AG04450 (cell line): ENCODE data around the gene CPE. TPM values are rescaled to one million over a fixed set of nuclear protein-coding genes. Genes with fewer than 3 reads are reported as not detected.
"Not testable (repeated sequence)": the region's sequence is repeated elsewhere in the genome, so short reads cannot be mapped to it uniquely, and the experiment has no call there.

ENCODE experiments used
- CTCF ChIA-PET: fragments of 300-600, 350-600 bp; formaldehyde crosslinking; extraction: SDS; loops from one replicate; lab custom pipeline; 2022; ENCODE audit warnings: antibody characterized with exemption, inconsistent platforms; lab: Charles Lee
- POLR2A ChIA-PET: fragments of 350-600 bp; formaldehyde crosslinking; extraction: SDS; loops from one replicate; lab custom pipeline; 2021; ENCODE audit warnings: antibody characterized with exemption, inconsistent platforms; lab: Yijun Ruan, JAX
- DNase-seq: peaks from one replicate; pipeline ENCODE4 v3.0.0-alpha.2; 2011; ENCODE audit warnings: low read depth, low spot score
- H3K27ac ChIP-seq: one replicate; pipeline ENCODE4 v1.5.1; 2012; ENCODE audit warnings: low read depth, low read length, control low read depth
- H3K27me3 ChIP-seq: one replicate; pipeline ENCODE4 v1.6.0; 2012; ENCODE audit warnings: low read length; ENCODE audit not compliant: control insufficient read depth, insufficient read depth
- H3K4me3 ChIP-seq: 2 replicates; pipeline ENCODE4 v1.5.1; 2011; ENCODE audit warnings: mild to moderate bottlenecking, low read depth, low read length, control low read depth
- H3K9me3 ChIP-seq: 2 replicates; pipeline ENCODE4 v1.5.1; 2012; ENCODE audit warnings: low read length; ENCODE audit not compliant: control insufficient read depth, insufficient read depth
- CTCF ChIP-seq: IDR thresholded peaks from 2 replicates; pipeline ENCODE4 v1.5.1; 2011; ENCODE audit warnings: low read depth, low read length, control low read depth, inconsistent platforms
- polyA plus RNA-seq: library from polyadenylated mRNA; depleted of rRNA; stranded (reverse); fragments of >200 nt; gene quantifications from 2 replicates; pipeline ENCODE4 v1.2.3, GENCODE V29; 2011

Gene CPE
- polyA plus RNA-seq, 1 experiment = 11.8 TPM

DNA sequence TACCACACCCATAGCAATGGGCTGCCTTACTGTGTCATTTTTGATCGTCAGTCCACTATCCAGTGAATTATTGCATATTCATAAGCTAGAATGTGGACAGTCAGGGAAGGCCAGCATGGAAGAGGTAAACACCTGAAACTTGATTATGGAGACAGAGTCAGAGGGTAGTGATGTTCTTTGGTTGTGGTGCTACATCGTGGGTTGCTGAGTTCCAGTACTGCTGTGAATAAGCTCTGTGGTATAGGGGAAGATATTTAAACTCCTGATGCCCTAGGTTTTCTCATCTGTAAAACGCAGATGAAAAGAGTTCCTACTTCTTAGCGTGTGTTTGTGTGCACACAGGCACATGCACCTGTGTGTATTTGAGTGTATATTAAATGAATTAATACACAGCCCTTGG is 69.9 kb downstream of the CPE start:
- no peaks in the 10 kb centered on the region for H3K9me3 ChIP-seq
- no peak overlapping the region for H3K4me3 ChIP-seq
- CTCF ChIA-PET = no interaction called here
- no peak overlapping the region for H3K27ac ChIP-seq
- POLR2A ChIA-PET = no interaction called here
- no peaks in the 10 kb centered on the region for H3K27me3 ChIP-seq
- no peak for TF ChIP-seq CTCF
- DNase-seq = no peak

DNA sequence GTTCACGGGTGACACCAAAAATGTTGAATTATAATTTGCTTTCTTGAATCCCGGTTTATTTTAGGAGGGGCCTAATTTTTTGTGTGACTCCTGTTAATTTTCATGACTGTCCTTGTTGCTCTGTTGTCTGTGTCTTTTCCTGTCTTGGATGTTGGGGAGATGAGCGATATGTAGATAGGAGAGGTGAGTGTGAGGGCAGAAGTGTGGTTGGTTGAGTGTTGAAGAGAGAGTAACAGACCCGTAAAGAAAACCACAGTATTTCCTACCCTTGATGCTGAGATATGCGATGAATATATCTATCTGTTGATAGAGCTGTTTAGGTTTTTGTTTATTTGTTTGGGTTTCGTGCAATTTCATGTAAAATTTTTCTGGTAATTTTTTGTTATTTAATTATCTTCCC is 70.5 kb downstream of the CPE start:
- CTCF ChIA-PET = no interaction called here
- H3K9me3 ChIP-seq = no peaks in the 10 kb centered on the region

DNA sequence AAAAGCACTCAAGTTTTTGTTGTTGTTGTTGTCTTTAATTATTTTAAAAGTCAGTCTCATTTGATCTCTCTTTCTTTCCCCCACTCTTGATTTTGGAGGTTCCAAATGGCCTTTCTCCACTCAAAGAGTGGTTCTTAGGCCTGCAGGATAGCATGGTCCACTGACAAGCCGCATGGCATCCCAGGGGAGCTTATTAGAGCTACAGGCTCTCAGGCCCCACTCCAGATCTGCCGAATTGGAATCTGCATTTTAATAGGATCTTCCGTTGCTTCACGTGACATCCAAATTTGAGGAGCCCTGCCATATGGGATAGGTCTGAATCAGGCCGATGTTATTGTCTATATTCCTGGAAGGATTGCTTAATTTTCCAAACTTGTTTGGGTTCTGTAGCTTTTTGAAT is 72.1 kb downstream of the CPE start:
- H3K27ac ChIP-seq = no peak overlapping the region
- TF ChIP-seq CTCF = no peak
- ChIA-PET CTCF (no interaction called here), POLR2A (no interaction called here)
- H3K4me3 ChIP-seq = no peak overlapping the region
- DNase-seq = no peak
- no peaks in the 10 kb centered on the region for H3K27me3 ChIP-seq
- H3K9me3 ChIP-seq = no peaks in the 10 kb centered on the region

More for the DNA sequence above, 70.5 kb downstream of the CPE start:
- no peak overlapping the region for H3K4me3 ChIP-seq
- no peak overlapping the region for H3K27ac ChIP-seq
- POLR2A ChIA-PET = no interaction called here
- DNase-seq = no peak
- no peaks in the 10 kb centered on the region for H3K27me3 ChIP-seq
- TF ChIP-seq CTCF = no peak

GRCh38 chr4:165453140-165453539 is 74.3 kb downstream of the CPE start:
- CTCF ChIA-PET = interaction anchor here (0.5 to 2.9 kb wide), 3 partner anchors 9 to 322 kb away, joined by 3 to 10 read pairs (median 6); no protein-coding TSS in a partner anchor
- H3K9me3 ChIP-seq, DNase-seq, POLR2A ChIA-PET, H3K27ac ChIP-seq, H3K4me3 ChIP-seq, H3K27me3 ChIP-seq: not testable (repeated sequence)

DNA sequence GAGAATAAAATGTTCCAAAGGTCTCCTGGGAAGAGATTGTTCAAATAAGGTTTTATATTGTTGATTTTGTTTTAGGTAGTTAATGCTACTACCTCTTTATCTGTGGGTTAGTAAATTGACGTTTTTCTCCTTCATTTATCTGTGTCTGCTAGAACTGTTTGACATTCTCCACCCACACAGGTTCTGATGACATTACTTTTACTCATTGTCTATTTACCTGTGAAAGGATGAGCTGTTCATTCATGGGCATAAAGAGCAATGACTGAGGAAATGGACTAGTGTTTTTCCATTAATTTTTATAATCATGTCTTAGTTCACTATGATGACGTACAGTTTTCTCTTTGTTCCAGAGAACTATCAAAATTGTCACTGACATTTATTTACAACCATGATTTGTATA is 75.6 kb downstream of the CPE start:
- CTCF ChIA-PET = interaction anchor here (1.0 to 2.9 kb wide), 3 partner anchors 8 to 341 kb away, joined by 3 to 10 read pairs (median 3); partner anchors contain the start of gene TMEM192
- DNase-seq = no peak

More for the DNA sequence above, 75.6 kb downstream of the CPE start:
- no peak for TF ChIP-seq CTCF
- H3K9me3 ChIP-seq = no peaks in the 10 kb centered on the region
- POLR2A ChIA-PET = no interaction called here
- no peaks in the 10 kb centered on the region for H3K27me3 ChIP-seq
- no peak overlapping the region for H3K4me3 ChIP-seq
- no peak overlapping the region for H3K27ac ChIP-seq
